ENCODE results near the gene LTB4R. TPM values are rescaled to one million over a fixed set of nuclear protein-coding genes. Genes with fewer than 3 reads are reported as not detected.

LTB4R gene
- polyA plus RNA-seq, 2 of the 4 experiments (the other 2 are of a cell fraction): 8.3 to 10.2 TPM

DNA sequence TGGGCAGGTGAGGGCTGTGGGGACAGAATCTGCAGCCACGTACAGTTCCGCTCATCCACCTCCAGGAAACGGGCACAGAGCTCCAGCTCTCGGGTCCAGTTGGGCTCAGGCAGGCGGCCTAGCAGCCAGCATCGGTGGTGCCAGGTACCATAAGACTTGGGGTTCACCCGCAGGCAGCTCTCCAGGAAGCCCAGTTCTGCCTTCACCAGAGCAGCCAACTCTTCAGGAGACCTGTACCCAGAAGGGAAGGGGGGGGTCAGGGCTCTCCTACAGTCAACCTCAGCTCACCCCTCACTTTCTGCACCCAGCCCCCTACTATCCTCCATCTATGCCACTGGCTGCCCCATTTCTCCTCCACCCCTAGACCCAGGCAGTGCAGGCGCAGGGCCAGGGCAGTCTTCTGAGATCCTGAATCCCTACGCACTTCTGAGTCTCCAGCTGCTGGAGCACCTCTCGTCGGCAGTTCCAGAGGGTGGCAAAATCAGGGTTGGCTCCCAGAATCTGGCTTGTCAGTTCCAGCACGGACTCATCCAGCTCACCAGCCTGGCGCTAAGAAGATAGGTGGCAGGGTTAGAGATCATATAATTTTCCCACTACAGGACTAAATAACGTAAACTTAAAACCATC is 41.3 kb upstream of the LTB4R start:
- no peak overlapping the region for H3K27ac ChIP-seq
- no peak for FAIRE-seq
- H3K4me2 ChIP-seq: peak overlapping the region; percentile 85; the same call in 2 of the 3 replicates
- TF ChIP-seq HOXA7 (CRISPR knock-in tag; IDR thresholded peaks at IDR 0.05) (no peak), HEYL (CRISPR knock-in tag; IDR thresholded peaks at IDR 0.05) (no peak), TFCP2L1 (CRISPR knock-in tag; IDR thresholded peaks at IDR 0.05) (no peak), RFX5 (IDR thresholded peaks at IDR 0.05) (no peak), ZFP36 (IDR thresholded peaks at IDR 0.05; ENCODE audit: borderline replicate concordance, partially characterized antibody) (no peak), POLR2A (IDR thresholded peaks at IDR 0.05; ENCODE audit: low read length) (no peak), KDM5A (IDR thresholded peaks at IDR 0.05) (no peak), MYC (IDR thresholded peaks at IDR 0.05; ENCODE audit: borderline replicate concordance, low read length) (no peak), CEBPB (IDR thresholded peaks at IDR 0.05) (no peak), MAZ (IDR thresholded peaks at IDR 0.05; ENCODE audit: borderline replicate concordance, low read depth, low read length) (no peak), SREBF2 (IDR thresholded peaks at IDR 0.05) (no peak), GATA3 (IDR thresholded peaks at IDR 0.05; ENCODE audit: borderline replicate concordance) (no peak), ESRRA (IDR thresholded peaks at IDR 0.05; ENCODE audit: borderline replicate concordance, low read length) (no peak), FOXS1 (CRISPR knock-in tag; IDR thresholded peaks at IDR 0.05) (no peak), PHF8 (IDR thresholded peaks at IDR 0.05; ENCODE audit: borderline replicate concordance, low read depth) (no peak), KDM1A (IDR thresholded peaks at IDR 0.05; ENCODE audit: low read depth) (no peak), CHD4 (IDR thresholded peaks at IDR 0.05; ENCODE audit: borderline replicate concordance) (no peak), CBX8 (IDR thresholded peaks at IDR 0.05) (no peak), EHMT2 (IDR thresholded peaks at IDR 0.05; ENCODE audit: low read depth) (no peak)
- TF ChIP-seq, protein P1, sequence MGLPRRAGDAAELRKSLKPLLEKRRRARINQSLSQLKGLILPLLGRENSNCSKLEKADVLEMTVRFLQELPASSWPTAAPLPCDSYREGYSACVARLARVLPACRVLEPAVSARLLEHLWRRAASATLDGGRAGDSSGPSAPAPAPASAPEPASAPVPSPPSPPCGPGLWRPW (IDR thresholded peaks at IDR 0.05): no peak
- H3K4me1 ChIP-seq: 0 out of 3 replicates have a peak, but pooled peaks cover 5% of the 10 kb centered on the region
- CTCF ChIA-PET: interaction anchor here (0.6 to 34.0 kb wide), 10 partner anchors 13 to 166 kb away, joined by 3 to 469 read pairs (median 5); partner anchors contain the start of genes CIDEB, DHRS1, IRF9 and LTB4R
- H3K9me3 ChIP-seq: no peaks in the 10 kb centered on the region
- POLR2A ChIA-PET: interaction anchor here (0.6 to 1.9 kb wide), 7 partner anchors 10 to 54 kb away, joined by 3 to 14 read pairs (median 5); partner anchors contain the start of genes CIDEB, DHRS1, MDP1 and NOP9
- WGBS (ENCODE audit: missing lambda C conversion rate): 93% methylated on average over 14 of the region's 14 CpGs
- DNase-seq (ENCODE audit: low read depth in 1 of 2, low spot score in 1 of 2): no peak
- H3K4me3 ChIP-seq: no peak overlapping the region
- ATAC-seq: no peak

DNA sequence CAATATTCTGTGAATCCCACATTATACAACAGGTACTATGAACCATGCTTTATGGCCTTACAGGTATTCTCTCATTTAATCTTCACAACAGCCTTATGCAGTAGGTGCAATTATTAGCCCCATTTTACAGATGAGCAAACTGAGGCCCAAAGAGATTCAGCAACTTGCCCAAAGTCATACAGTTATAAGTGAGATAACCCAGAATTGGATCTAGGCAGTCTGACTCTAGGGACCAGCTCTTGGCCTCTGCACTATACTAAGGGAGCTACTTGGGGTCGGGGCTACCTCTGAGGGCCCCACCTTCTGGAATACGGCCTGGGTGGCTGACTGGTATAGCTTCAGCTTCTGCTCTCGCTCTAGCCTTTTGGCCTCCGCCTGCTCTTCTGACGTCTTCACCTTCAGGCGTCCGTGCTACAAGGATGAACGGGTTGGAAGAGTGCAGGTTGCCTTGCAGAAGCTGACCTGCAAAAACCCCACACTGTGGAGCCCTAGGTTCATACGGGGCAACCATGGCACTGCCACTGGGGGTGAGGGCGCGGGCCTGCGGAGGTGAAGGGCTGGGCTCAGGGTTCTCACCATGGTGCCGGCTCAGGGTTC is 40.7 kb upstream of the LTB4R start:
- WGBS (ENCODE audit: missing lambda C conversion rate): 24% methylated on average over 10 of the region's 13 CpGs
- POLR2A ChIA-PET: interaction anchor here (0.6 to 1.9 kb wide), 22 partner anchors 9 to 170 kb away, joined by 3 to 53 read pairs (median 4); partner anchors contain the start of genes CBLN3, CHMP4A, CIDEB and DHRS1
- peak; percentile 51 to 69 for ATAC-seq

More for the DNA sequence above, 40.7 kb upstream of the LTB4R start:
- Histone ChIP-seq H3K4me1 (0 out of 3 replicates have a peak, but pooled peaks cover 5% of the 10 kb centered on the region), H3K4me3 (peak overlapping the region; percentile 59), H3K9me3 (no peaks in the 10 kb centered on the region), H3K27ac (peak overlapping the region; percentile 89 to 97), H3K4me2 (peak overlapping the region; percentile 85)
- TF ChIP-seq, protein P2, sequence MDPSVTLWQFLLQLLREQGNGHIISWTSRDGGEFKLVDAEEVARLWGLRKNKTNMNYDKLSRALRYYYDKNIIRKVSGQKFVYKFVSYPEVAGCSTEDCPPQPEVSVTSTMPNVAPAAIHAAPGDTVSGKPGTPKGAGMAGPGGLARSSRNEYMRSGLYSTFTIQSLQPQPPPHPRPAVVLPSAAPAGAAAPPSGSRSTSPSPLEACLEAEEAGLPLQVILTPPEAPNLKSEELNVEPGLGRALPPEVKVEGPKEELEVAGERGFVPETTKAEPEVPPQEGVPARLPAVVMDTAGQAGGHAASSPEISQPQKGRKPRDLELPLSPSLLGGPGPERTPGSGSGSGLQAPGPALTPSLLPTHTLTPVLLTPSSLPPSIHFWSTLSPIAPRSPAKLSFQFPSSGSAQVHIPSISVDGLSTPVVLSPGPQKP (IDR thresholded peaks at IDR 0.05; ENCODE audit: low read depth, low read length): no peak
- TF ChIP-seq CHD4 (IDR thresholded peaks at IDR 0.05; ENCODE audit: borderline replicate concordance) (peak; percentile 70; the same call in 1 of the 2 replicates), HDAC2 (IDR thresholded peaks at IDR 0.05) (peak; percentile 86; the same call in 1 of the 2 replicates), HEYL (CRISPR knock-in tag; IDR thresholded peaks at IDR 0.05) (no peak), KDM1A (IDR thresholded peaks at IDR 0.05; ENCODE audit: low read depth) (peak; percentile 89)
- CTCF ChIA-PET: interaction anchor here (1.0 to 34.0 kb wide), 15 partner anchors 9 to 167 kb away, joined by 3 to 469 read pairs (median 5); partner anchors contain the start of genes CIDEB, DHRS1, LTB4R and LTB4R2
- FAIRE-seq (no peak), DNase-seq (ENCODE audit: low read depth in 1 of 2, low spot score in 1 of 2) (no peak)
